Cardiac muscle cell (in vitro differentiated cells and primary cell): ENCODE measurements around the gene KBTBD2. TPM values are rescaled to one million over a fixed set of nuclear protein-coding genes. Genes with fewer than 3 reads are reported as not detected.
A peak's percentile ranks its signal among the peaks of the same experiment; 100 is the strongest.

Experiments used
- DNase-seq, 2 donors: peaks; one replicate each; pipeline versions ENCODE4 v3.0.0 to v3.0.0-alpha.2; 2010 to 2017; ENCODE audit warnings: low read depth in 1 of 2, low spot score in 1 of 2
- H3K27ac ChIP-seq: fragments of 200-600 bp; sonication (generic); 2 replicates; pipeline ENCODE4 v1.5.1; 2016
- H3K27me3 ChIP-seq: fragments of 200-600 bp; sonication (generic); 2 replicates; pipeline ENCODE4 v1.6.0; 2016; ENCODE audit warnings: control low read depth
- H3K36me3 ChIP-seq: fragments of 200-600 bp; sonication (generic); 2 replicates; pipeline ENCODE4 v1.5.1; 2016; ENCODE audit warnings: control low read depth
- H3K4me1 ChIP-seq: fragments of 200-600 bp; sonication (generic); 2 replicates; pipeline ENCODE4 v1.8.1; 2017; ENCODE audit warnings: low read depth, mild to moderate bottlenecking, mixed run types
- H3K4me3 ChIP-seq: fragments of 200-600 bp; sonication (generic); 2 replicates; pipeline ENCODE4 v1.5.1; 2016; ENCODE audit warnings: mild to moderate bottlenecking
- H3K9me3 ChIP-seq: fragments of 200-600 bp; sonication (generic); 2 replicates; pipeline ENCODE4 v1.5.1; 2017; ENCODE audit warnings: low read depth, mild to moderate bottlenecking, control low read depth
- CTCF ChIP-seq: IDR thresholded peaks from 2 replicates; pipeline ENCODE4 v1.5.1; 2012; ENCODE audit warnings: low read depth, mild to moderate bottlenecking, low read length
- polyA plus RNA-seq: library from polyadenylated mRNA; unstranded; fragments of >200 nt; fragmentation: Nextera tagmentation; extraction: Ambion mirVana; gene quantifications from 2 replicates; pipeline ENCODE4 v1.2.1, GENCODE V29; 2016
- total RNA-seq: library from RNA; depleted of rRNA; stranded (reverse); fragments of >200 nt; gene quantifications from 2 replicates; pipeline ENCODE4 v1.2.3, GENCODE V29; 2016

KBTBD2 gene
- total and polyA plus RNA-seq, 2 experiments from 2014 or later, result 35.4 to 41.6 TPM

- peaks cover 29% of the 10 kb centered on the region for H3K4me1 ChIP-seq
- no peaks in the 10 kb centered on the region for H3K36me3 ChIP-seq
- TF ChIP-seq CTCF, result no peak
- no peaks in the 10 kb centered on the region for H3K27me3 ChIP-seq
- DNase-seq, result peak; percentile 49 to 79
- no peaks in the 10 kb centered on the region for H3K9me3 ChIP-seq
- H3K4me3 ChIP-seq, result peak overlapping the region; percentile 8
- peak overlapping the region; percentile 95 for H3K27ac ChIP-seq
Measured at GRCh38 chr7:32892521-32893206, 1.1 kb upstream of the KBTBD2 start.

- Histone ChIP-seq H3K4me3 (peak overlapping the region; percentile 83), H3K4me1 (peaks cover 36% of the 10 kb centered on the region), H3K27ac (peak overlapping the region; percentile 97), H3K27me3 (no peaks in the 10 kb centered on the region), H3K36me3 (no peaks in the 10 kb centered on the region), H3K9me3 (no peaks in the 10 kb centered on the region)
- no peak for TF ChIP-seq CTCF
- DNase-seq, result peak; percentile 97 to 98
Measured at GRCh38 chr7:32891800-32892520, 400 bp upstream of the KBTBD2 start.

GRCh38 chr7:32890793-32891042, 842 bp downstream of the KBTBD2 start:
- peak overlapping the region; percentile 97 for H3K27ac ChIP-seq
- no peaks in the 10 kb centered on the region for H3K36me3 ChIP-seq
- no peak for DNase-seq
- H3K4me1 ChIP-seq, result peaks cover 37% of the 10 kb centered on the region
- H3K4me3 ChIP-seq, result peak overlapping the region; percentile 83
- no peaks in the 10 kb centered on the region for H3K27me3 ChIP-seq
- no peaks in the 10 kb centered on the region for H3K9me3 ChIP-seq
- TF ChIP-seq CTCF, result no peak

GRCh38 chr7:32890010-32890792, 1.4 kb downstream of the KBTBD2 start:
- peak; percentile 54 to 81 for DNase-seq
- H3K27ac ChIP-seq, result peak overlapping the region; percentile 97
- H3K4me3 ChIP-seq, result peak overlapping the region; percentile 83
- H3K36me3 ChIP-seq, result no peaks in the 10 kb centered on the region
- H3K4me1 ChIP-seq, result peaks cover 37% of the 10 kb centered on the region
- H3K27me3 ChIP-seq, result no peaks in the 10 kb centered on the region
- no peak for TF ChIP-seq CTCF
- H3K9me3 ChIP-seq, result no peaks in the 10 kb centered on the region

- Histone ChIP-seq H3K4me3 (no peak overlapping the region), H3K9me3 (no peaks in the 10 kb centered on the region), H3K4me1 (peaks cover 43% of the 10 kb centered on the region), H3K27ac (no peak overlapping the region), H3K27me3 (no peaks in the 10 kb centered on the region), H3K36me3 (no peaks in the 10 kb centered on the region)
- no peak for DNase-seq
- TF ChIP-seq CTCF, result no peak
Measured at GRCh38 chr7:32888505-32888904, 3.1 kb downstream of the KBTBD2 start.
